Measurements from ENCODE around the gene SPEN.

DNA sequence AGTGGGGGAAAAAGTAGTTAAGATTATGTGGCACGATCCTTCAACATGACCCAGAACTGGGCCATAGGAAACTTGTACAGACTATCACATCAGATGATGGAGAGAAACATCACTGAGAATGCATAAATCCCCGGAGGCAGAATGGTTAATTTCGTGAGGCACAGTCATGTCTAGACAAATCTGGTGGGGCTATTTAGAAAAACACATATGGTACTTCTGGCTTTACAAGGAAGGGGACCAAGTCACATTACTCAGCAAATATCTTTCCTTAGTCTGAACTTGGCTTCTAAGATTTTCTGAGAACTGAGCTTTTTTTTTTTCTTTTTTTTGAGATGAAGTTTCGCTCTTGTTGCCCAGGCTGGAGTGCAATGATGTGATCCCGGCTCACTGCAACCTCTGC lies 30.8 kb upstream of the SPEN start:
- TF ChIP-seq, protein P1, sequence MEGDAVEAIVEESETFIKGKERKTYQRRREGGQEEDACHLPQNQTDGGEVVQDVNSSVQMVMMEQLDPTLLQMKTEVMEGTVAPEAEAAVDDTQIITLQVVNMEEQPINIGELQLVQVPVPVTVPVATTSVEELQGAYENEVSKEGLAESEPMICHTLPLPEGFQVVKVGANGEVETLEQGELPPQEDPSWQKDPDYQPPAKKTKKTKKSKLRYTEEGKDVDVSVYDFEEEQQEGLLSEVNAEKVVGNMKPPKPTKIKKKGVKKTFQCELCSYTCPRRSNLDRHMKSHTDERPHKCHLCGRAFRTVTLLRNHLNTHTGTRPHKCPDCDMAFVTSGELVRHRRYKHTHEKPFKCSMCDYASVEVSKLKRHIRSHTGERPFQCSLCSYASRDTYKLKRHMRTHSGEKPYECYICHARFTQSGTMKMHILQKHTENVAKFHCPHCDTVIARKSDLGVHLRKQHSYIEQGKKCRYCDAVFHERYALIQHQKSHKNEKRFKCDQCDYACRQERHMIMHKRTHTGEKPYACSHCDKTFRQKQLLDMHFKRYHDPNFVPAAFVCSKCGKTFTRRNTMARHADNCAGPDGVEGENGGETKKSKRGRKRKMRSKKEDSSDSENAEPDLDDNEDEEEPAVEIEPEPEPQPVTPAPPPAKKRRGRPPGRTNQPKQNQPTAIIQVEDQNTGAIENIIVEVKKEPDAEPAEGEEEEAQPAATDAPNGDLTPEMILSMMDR (IDR thresholded peaks at IDR 0.05; ENCODE audit: insufficient read depth, low read depth, low read length), result no peak
- no peak for TF ChIP-seq EZH2 (IDR thresholded peaks at IDR 0.05; ENCODE audit: insufficient read depth, low read length)

Data from astrocyte (in vitro differentiated cells and primary cell).